ENCODE measurements around the gene CDKAL1. TPM values are rescaled to one million over a fixed set of nuclear protein-coding genes. Genes with fewer than 3 reads are reported as not detected.
A peak's percentile ranks its signal among the peaks of the same experiment; 100 is the strongest.

The CDKAL1 gene
- total RNA-seq, 5 donors from 2014 or later (not counting 1 experiment from before 2014, with no cell fraction given) = 18.8 to 29.9 (median 20.5) TPM

DNA sequence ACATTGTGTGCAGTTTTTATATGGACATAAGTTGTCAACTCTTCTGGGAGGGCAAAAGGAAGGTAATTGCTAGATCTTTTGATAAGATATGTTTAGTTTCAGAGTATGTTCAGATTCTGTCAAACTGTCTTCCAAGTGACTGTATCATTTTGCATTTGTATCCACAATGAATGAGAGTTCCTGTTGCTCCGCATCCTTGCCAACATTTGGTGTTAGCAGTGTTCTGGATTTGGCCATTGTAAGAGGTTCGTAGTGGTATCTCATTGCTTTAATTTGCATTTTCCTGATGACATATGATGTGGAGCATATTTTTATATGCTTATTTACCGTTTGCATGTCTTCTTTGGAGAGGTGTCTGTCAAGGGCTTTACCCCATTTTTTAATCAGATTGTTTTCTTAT is 150.2 kb downstream of the CDKAL1 start:
- Mint-ChIP-seq H3K4me3 (no peak overlapping the region), H3K27me3 (no peaks in the 10 kb centered on the region), H3K4me1 (peaks cover 30 to 54% (median 53%) of the 10 kb centered on the region in 3 donors), H3K27ac (no peak overlapping the region), H3K36me3 (peaks cover 16% of the 10 kb centered on the region), H3K9me3 (peaks cover 0 to 5% (median 0%) of the 10 kb centered on the region in 3 donors)
- no peak for ATAC-seq (replicated peaks in 1 of 4)
- H3K4me3 ChIP-seq (ENCODE audit: control insufficient read depth in 1 of 2, extremely low read depth in 1 of 2, low read length in 1 of 2) = no peak overlapping the region
- no peak overlapping the region for H3K27ac ChIP-seq (ENCODE audit: low read length)
- WGBS (ENCODE audit: insufficient coverage) = 100% methylated on average over 2 of the region's 3 CpGs
- H3K36me3 ChIP-seq (ENCODE audit: control insufficient read depth in 2 of 2, extremely low read depth in 1 of 2, insufficient read depth in 1 of 2, low read length in 1 of 2) = no peaks in the 10 kb centered on the region
- ChIA-PET CTCF (no interaction called here), POLR2A (no interaction called here)
- H3K4me1 ChIP-seq (ENCODE audit: control insufficient read depth in 1 of 2, extremely low read depth in 1 of 2, insufficient read depth in 2 of 2, low read length in 2 of 2) = peaks cover 4 to 5% of the 10 kb centered on the region in 2 experiments
- no peaks in the 10 kb centered on the region for H3K27me3 ChIP-seq (replicated peaks in 1 of 2; ENCODE audit: control insufficient read depth in 2 of 2, extremely low read depth in 1 of 2, insufficient read depth in 2 of 2, low read length in 1 of 2)
- no peaks in the 10 kb centered on the region for H3K9me3 ChIP-seq
- DNase-seq = no peak

DNA sequence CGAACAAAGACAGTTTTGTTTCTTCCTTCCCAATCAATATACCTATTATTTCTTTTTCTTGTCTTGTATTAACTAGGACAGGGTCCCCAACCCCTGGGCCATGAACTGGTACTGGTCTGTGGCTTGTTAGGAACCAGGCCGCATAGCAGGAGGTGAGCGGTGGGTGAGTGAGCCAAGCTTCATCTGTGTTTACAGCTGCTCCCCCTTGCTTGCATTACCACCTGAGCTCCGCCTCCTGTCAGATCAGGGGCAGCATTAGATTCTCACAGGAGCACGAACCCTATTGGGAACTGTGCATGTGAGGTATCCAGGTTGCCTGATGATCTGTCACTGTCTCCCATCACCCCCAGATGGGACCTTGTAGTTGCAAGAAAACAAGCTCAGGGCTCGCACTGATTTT is 151.9 kb downstream of the CDKAL1 start:
- POLR2A ChIA-PET = no interaction called here
- no peak overlapping the region for H3K4me3 ChIP-seq (ENCODE audit: control insufficient read depth in 1 of 2, extremely low read depth in 1 of 2, low read length in 1 of 2)
- H3K27ac ChIP-seq (ENCODE audit: low read length) = no peak overlapping the region
- Mint-ChIP-seq H3K9me3 (peaks cover 0 to 5% (median 0%) of the 10 kb centered on the region in 3 donors), H3K27me3 (no peaks in the 10 kb centered on the region), H3K4me3 (no peak overlapping the region), H3K36me3 (peaks cover 13% of the 10 kb centered on the region), H3K27ac (no peak overlapping the region), H3K4me1 (peaks cover 25 to 50% (median 49%) of the 10 kb centered on the region in 3 donors)
- H3K36me3 ChIP-seq (ENCODE audit: control insufficient read depth in 2 of 2, extremely low read depth in 1 of 2, insufficient read depth in 1 of 2, low read length in 1 of 2) = no peaks in the 10 kb centered on the region
- H3K4me1 ChIP-seq (ENCODE audit: control insufficient read depth in 1 of 2, extremely low read depth in 1 of 2, insufficient read depth in 2 of 2, low read length in 2 of 2) = peaks cover 2 to 4% of the 10 kb centered on the region in 2 experiments
- no peak for ATAC-seq (replicated peaks in 1 of 4)
- CTCF ChIA-PET = no interaction called here
- no peaks in the 10 kb centered on the region for H3K9me3 ChIP-seq
- no peaks in the 10 kb centered on the region for H3K27me3 ChIP-seq (replicated peaks in 1 of 2; ENCODE audit: control insufficient read depth in 2 of 2, extremely low read depth in 1 of 2, insufficient read depth in 2 of 2, low read length in 1 of 2)
- no peak for DNase-seq
- 100% methylated on average over 2 of the region's 6 CpGs for WGBS (ENCODE audit: insufficient coverage)

DNA sequence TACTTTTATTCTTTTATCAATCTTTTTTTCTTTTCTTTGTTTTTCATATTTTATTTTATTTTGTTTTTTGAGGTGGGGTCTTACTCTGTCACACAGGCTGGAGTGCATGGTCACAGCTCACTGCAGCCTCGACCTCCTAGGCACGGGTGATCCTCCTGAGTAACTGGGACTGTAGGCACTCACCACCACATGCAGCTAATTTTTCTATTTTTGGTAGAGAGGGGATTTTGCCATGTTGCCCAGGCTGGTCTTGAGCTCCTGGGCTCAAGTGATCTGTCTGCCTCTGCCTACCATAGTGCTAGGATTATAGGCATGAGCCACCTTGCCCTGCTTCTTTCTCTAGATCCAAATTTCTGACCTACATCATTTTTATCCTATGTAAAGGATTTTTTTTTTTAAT is 153.2 kb downstream of the CDKAL1 start:
- CTCF ChIA-PET = no interaction called here
- H3K4me3 Mint-ChIP-seq = no peak overlapping the region

DNA sequence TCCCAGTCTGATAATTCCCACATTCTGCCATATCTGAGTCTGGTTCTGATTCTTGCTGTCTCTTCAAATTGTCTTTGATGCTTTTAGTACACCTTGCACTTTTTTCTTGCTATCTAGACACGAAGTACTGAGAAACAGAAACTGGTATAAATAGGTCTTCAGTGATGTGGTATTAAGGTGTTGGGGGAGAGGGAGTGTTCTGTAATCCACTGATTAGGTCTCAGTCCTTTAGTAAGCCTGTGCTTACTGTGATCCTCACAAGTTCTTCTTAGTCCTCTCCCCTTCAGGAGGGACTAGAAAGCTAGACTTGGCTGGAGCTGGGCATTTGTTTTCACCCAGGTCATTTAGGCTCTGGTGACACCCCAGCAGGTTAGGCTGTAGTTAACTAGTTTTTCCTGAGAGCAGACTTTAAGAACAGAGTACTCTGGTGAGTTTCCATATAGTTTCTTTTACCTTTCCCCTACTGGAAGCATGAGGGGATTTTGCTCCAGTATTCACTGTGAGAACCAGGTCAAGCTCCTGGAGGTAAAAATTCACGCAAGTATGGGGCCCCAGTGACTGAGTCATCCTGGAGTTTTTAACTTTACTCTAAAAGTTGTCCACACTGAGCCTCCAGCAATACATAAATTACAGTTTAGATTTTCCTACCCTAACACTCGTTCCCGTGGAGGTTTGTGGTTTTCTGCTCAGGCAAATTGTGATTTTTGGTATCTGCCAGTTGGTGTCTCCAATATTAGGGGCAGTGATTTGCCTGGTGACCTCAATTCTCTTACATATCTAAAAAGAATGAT is 154.6 kb downstream of the CDKAL1 start:
- Histone ChIP-seq H3K27me3 (replicated peaks in 1 of 2; ENCODE audit: control insufficient read depth in 2 of 2, extremely low read depth in 1 of 2, insufficient read depth in 2 of 2, low read length in 1 of 2) (no peaks in the 10 kb centered on the region), H3K4me1 (ENCODE audit: control insufficient read depth in 1 of 2, extremely low read depth in 1 of 2, insufficient read depth in 2 of 2, low read length in 2 of 2) (peaks cover 2 to 4% of the 10 kb centered on the region in 2 experiments), H3K36me3 (ENCODE audit: control insufficient read depth in 2 of 2, extremely low read depth in 1 of 2, insufficient read depth in 1 of 2, low read length in 1 of 2) (no peaks in the 10 kb centered on the region), H3K27ac (ENCODE audit: low read length) (no peak overlapping the region), H3K4me3 (ENCODE audit: control insufficient read depth in 1 of 2, extremely low read depth in 1 of 2, low read length in 1 of 2) (no peak overlapping the region), H3K9me3 (no peaks in the 10 kb centered on the region)
- Mint-ChIP-seq H3K9me3 (no peaks in the 10 kb centered on the region), H3K4me1 (peaks cover 19 to 47% (median 46%) of the 10 kb centered on the region in 3 donors), H3K4me3 (peak overlapping the region in 2 of 3 donors; percentile 2 to 25), H3K27ac (peak overlapping the region; percentile 36 to 62), H3K36me3 (peaks cover 10% of the 10 kb centered on the region), H3K27me3 (no peaks in the 10 kb centered on the region)
- ATAC-seq (replicated peaks in 1 of 4) (peak; percentile 37 to 87 (median 48)), DNase-seq (peak in 1 of 35 experiments; percentile 13)
- no CpG with 5 or more reads among the region's 4 CpGs for WGBS (ENCODE audit: insufficient coverage)
- ChIA-PET CTCF (no interaction called here), POLR2A (interaction anchor here in 1 of 2 donors (0.6 kb wide), 1 partner anchor 13 kb away, joined by 4 read pairs; no protein-coding TSS in a partner anchor)

More for the DNA sequence above, 153.2 kb downstream of the CDKAL1 start:
- Histone ChIP-seq H3K36me3 (ENCODE audit: control insufficient read depth in 2 of 2, extremely low read depth in 1 of 2, insufficient read depth in 1 of 2, low read length in 1 of 2) (no peaks in the 10 kb centered on the region), H3K27me3 (replicated peaks in 1 of 2; ENCODE audit: control insufficient read depth in 2 of 2, extremely low read depth in 1 of 2, insufficient read depth in 2 of 2, low read length in 1 of 2) (no peaks in the 10 kb centered on the region), H3K4me3 (ENCODE audit: control insufficient read depth in 1 of 2, extremely low read depth in 1 of 2, low read length in 1 of 2) (no peak overlapping the region), H3K4me1 (ENCODE audit: control insufficient read depth in 1 of 2, extremely low read depth in 1 of 2, insufficient read depth in 2 of 2, low read length in 2 of 2) (peaks cover 2 to 4% of the 10 kb centered on the region in 2 experiments), H3K27ac (ENCODE audit: low read length) (no peak overlapping the region), H3K9me3 (no peaks in the 10 kb centered on the region)
- POLR2A ChIA-PET = no interaction called here
- H3K4me1 Mint-ChIP-seq = peaks cover 24 to 48% (median 47%) of the 10 kb centered on the region in 3 donors
- no peak overlapping the region for H3K27ac Mint-ChIP-seq
- peaks cover 0 to 5% (median 0%) of the 10 kb centered on the region in 3 donors for H3K9me3 Mint-ChIP-seq
- ATAC-seq (replicated peaks in 1 of 4) = no peak
- H3K27me3 Mint-ChIP-seq = no peaks in the 10 kb centered on the region
- H3K36me3 Mint-ChIP-seq = peaks cover 13% of the 10 kb centered on the region
- no peak for DNase-seq
- WGBS (ENCODE audit: insufficient coverage) = no CpG with 5 or more reads among the region's 2 CpGs

DNA sequence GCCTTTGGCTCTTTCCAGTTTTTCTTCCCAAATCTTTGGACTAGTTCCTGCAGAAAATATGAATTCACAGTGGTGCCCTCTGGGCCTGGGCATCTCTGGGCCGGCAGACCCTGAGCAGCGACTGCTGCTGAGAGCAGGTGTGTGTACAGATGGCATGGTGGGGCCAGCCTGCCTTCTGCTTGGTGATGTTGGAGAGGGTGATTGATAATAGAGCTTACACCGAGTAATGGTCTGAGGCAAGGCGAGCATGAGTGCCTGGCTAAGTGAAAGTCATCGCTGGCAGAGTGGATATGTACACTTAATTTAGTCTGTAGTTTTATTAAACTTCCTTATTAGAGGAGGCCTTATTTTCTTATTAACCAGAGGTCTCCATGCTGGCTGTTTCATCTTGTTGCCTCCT is 156.9 kb downstream of the CDKAL1 start:
- CTCF ChIA-PET = no interaction called here
- Histone ChIP-seq H3K4me3 (ENCODE audit: control insufficient read depth in 1 of 2, extremely low read depth in 1 of 2, low read length in 1 of 2) (no peak overlapping the region), H3K27me3 (replicated peaks in 1 of 2; ENCODE audit: control insufficient read depth in 2 of 2, extremely low read depth in 1 of 2, insufficient read depth in 2 of 2, low read length in 1 of 2) (no peaks in the 10 kb centered on the region), H3K36me3 (ENCODE audit: control insufficient read depth in 2 of 2, extremely low read depth in 1 of 2, insufficient read depth in 1 of 2, low read length in 1 of 2) (no peaks in the 10 kb centered on the region), H3K4me1 (ENCODE audit: control insufficient read depth in 1 of 2, extremely low read depth in 1 of 2, insufficient read depth in 2 of 2, low read length in 2 of 2) (peaks cover 2 to 4% of the 10 kb centered on the region in 2 experiments), H3K9me3 (no peaks in the 10 kb centered on the region), H3K27ac (ENCODE audit: low read length) (no peak overlapping the region)
- Mint-ChIP-seq H3K4me1 (peaks cover 30 to 44% (median 41%) of the 10 kb centered on the region in 3 donors), H3K4me3 (no peak overlapping the region), H3K27me3 (no peaks in the 10 kb centered on the region), H3K27ac (no peak overlapping the region), H3K36me3 (peaks cover 13% of the 10 kb centered on the region), H3K9me3 (no peaks in the 10 kb centered on the region)
- no peak for DNase-seq
- 93% methylated on average over 2 of the region's 5 CpGs for WGBS (ENCODE audit: insufficient coverage)
- ATAC-seq (replicated peaks in 1 of 4) = no peak
- POLR2A ChIA-PET = no interaction called here

DNA sequence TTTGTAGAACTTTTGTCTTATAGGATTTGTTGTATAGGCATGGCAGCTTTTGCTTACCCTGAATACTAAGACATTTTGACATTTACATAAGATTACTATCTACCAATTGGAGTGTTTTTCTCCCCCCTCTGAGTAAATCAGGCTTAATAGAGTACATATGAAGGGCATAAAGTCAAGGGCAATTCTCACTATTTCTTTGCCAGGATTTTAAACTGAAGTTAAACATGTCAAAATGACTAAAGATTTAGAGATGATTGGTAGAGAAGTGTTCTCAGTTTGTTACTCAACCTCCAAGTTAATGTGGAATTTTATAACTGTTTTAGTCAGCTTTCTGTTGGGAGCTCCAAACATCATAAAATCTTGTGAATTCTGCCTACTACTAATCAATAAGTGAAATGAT is 157.8 kb downstream of the CDKAL1 start:
- CTCF ChIA-PET = interaction anchor here in 1 of 2 donors (0.6 kb wide), 1 partner anchor 56 kb away, joined by 6 read pairs; no protein-coding TSS in a partner anchor
- no peaks in the 10 kb centered on the region for H3K9me3 ChIP-seq
- Mint-ChIP-seq H3K4me3 (no peak overlapping the region), H3K27me3 (no peaks in the 10 kb centered on the region), H3K27ac (no peak overlapping the region), H3K4me1 (peaks cover 30 to 44% (median 44%) of the 10 kb centered on the region in 3 donors), H3K9me3 (no peaks in the 10 kb centered on the region), H3K36me3 (peaks cover 16% of the 10 kb centered on the region)
- no peaks in the 10 kb centered on the region for H3K27me3 ChIP-seq (replicated peaks in 1 of 2; ENCODE audit: control insufficient read depth in 2 of 2, extremely low read depth in 1 of 2, insufficient read depth in 2 of 2, low read length in 1 of 2)
- POLR2A ChIA-PET = no interaction called here
- ATAC-seq (replicated peaks in 1 of 4) (no peak), DNase-seq (no peak)
- H3K4me3 ChIP-seq (ENCODE audit: control insufficient read depth in 1 of 2, extremely low read depth in 1 of 2, low read length in 1 of 2) = no peak overlapping the region
- H3K27ac ChIP-seq (ENCODE audit: low read length) = no peak overlapping the region
- H3K36me3 ChIP-seq (ENCODE audit: control insufficient read depth in 2 of 2, extremely low read depth in 1 of 2, insufficient read depth in 1 of 2, low read length in 1 of 2) = no peaks in the 10 kb centered on the region
- peaks cover 2 to 4% of the 10 kb centered on the region in 2 experiments for H3K4me1 ChIP-seq (ENCODE audit: control insufficient read depth in 1 of 2, extremely low read depth in 1 of 2, insufficient read depth in 2 of 2, low read length in 2 of 2)

Data from T-cell (primary cell).